Effector memory CD4-positive, alpha-beta T cell (primary cell): Measurements from ENCODE around the gene UQCRHL.
"Not testable (repeated sequence)": the region's sequence is repeated elsewhere in the genome, so short reads cannot be mapped to it uniquely, and the experiment has no call there.

Source experiments
- DNase-seq, 3 donors: peaks; one replicate each; pipeline ENCODE4 v3.0.0-alpha.2; 2020
- H3K27ac ChIP-seq: 2 replicates; pipeline ENCODE4 v1.7.0; 2013; ENCODE audit warnings: mild to moderate bottlenecking, low read length, moderate library complexity; ENCODE audit not compliant: insufficient read depth, poor library complexity, severe bottlenecking
- H3K27me3 ChIP-seq: replicated peaks from 2 replicates; pipeline ENCODE4 v1.7.0; 2013; ENCODE audit warnings: mild to moderate bottlenecking, low read length; ENCODE audit not compliant: insufficient read depth, control insufficient read depth, poor library complexity, severe bottlenecking
- H3K36me3 ChIP-seq: 2 replicates; pipeline ENCODE4 v1.7.0; 2013; ENCODE audit warnings: mild to moderate bottlenecking, low read length, moderate library complexity; ENCODE audit not compliant: control insufficient read depth, insufficient read depth
- H3K4me1 ChIP-seq: 2 replicates; pipeline ENCODE4 v1.7.0; 2013; ENCODE audit warnings: low read length, mild to moderate bottlenecking; ENCODE audit not compliant: control insufficient read depth, insufficient read depth, poor library complexity, severe bottlenecking
- H3K4me3 ChIP-seq: 2 replicates; pipeline ENCODE4 v1.7.0; 2013; ENCODE audit warnings: low read length, low read depth, mild to moderate bottlenecking; ENCODE audit not compliant: insufficient read depth, poor library complexity, severe bottlenecking
- H3K9me3 ChIP-seq: 2 replicates; pipeline ENCODE4 v1.7.0; 2013; ENCODE audit warnings: mild to moderate bottlenecking, low read length, moderate library complexity; ENCODE audit not compliant: control insufficient read depth

Gene UQCRHL

GRCh38 chr1:15835741-15836510, 28.5 kb upstream of the UQCRHL start:
- no peaks in the 10 kb centered on the region for H3K27me3 ChIP-seq
- H3K4me1 ChIP-seq = peaks cover 3% of the 10 kb centered on the region
- H3K27ac ChIP-seq = peak overlapping the region; percentile 99
- no peaks in the 10 kb centered on the region for H3K9me3 ChIP-seq
- H3K4me3 ChIP-seq = peak overlapping the region; percentile 92
- H3K36me3 ChIP-seq = no peaks in the 10 kb centered on the region
- peak; percentile 98 to 99 (median 98) for DNase-seq

GRCh38 chr1:15835205-15835740, 27.8 kb upstream of the UQCRHL start:
- H3K27me3 ChIP-seq = no peaks in the 10 kb centered on the region
- H3K4me3 ChIP-seq = peak overlapping the region; percentile 92
- DNase-seq = no peak
- H3K27ac ChIP-seq = peak overlapping the region; percentile 99
- no peaks in the 10 kb centered on the region for H3K9me3 ChIP-seq
- no peaks in the 10 kb centered on the region for H3K36me3 ChIP-seq
- H3K4me1 ChIP-seq = peaks cover 3% of the 10 kb centered on the region

- peak overlapping the region; percentile 99 for H3K27ac ChIP-seq
- H3K36me3 ChIP-seq = no peaks in the 10 kb centered on the region
- peak overlapping the region; percentile 92 for H3K4me3 ChIP-seq
- H3K27me3 ChIP-seq = no peaks in the 10 kb centered on the region
- H3K4me1 ChIP-seq = peaks cover 3% of the 10 kb centered on the region
- peak; percentile 81 to 86 (median 81) for DNase-seq
- no peaks in the 10 kb centered on the region for H3K9me3 ChIP-seq
These were observed 27.2 kb upstream of the UQCRHL start for GRCh38 chr1:15834406-15835204.

GRCh38 chr1:15833842-15834405, 26.5 kb upstream of the UQCRHL start:
- H3K4me1 ChIP-seq = peaks cover 3% of the 10 kb centered on the region
- H3K4me3 ChIP-seq = peak overlapping the region; percentile 92
- DNase-seq = no peak
- H3K36me3 ChIP-seq = no peaks in the 10 kb centered on the region
- no peaks in the 10 kb centered on the region for H3K27me3 ChIP-seq
- H3K27ac ChIP-seq = peak overlapping the region; percentile 99
- no peaks in the 10 kb centered on the region for H3K9me3 ChIP-seq

GRCh38 chr1:15833069-15833679, 25.7 kb upstream of the UQCRHL start:
- H3K9me3 ChIP-seq = no peaks in the 10 kb centered on the region
- peak; percentile 39 to 57 (median 46) for DNase-seq
- H3K27me3 ChIP-seq = no peaks in the 10 kb centered on the region
- no peaks in the 10 kb centered on the region for H3K36me3 ChIP-seq
- peak overlapping the region; percentile 92 for H3K4me3 ChIP-seq
- peak overlapping the region; percentile 99 for H3K27ac ChIP-seq
- peaks cover 3% of the 10 kb centered on the region for H3K4me1 ChIP-seq

GRCh38 chr1:15830258-15830657, 22.8 kb upstream of the UQCRHL start:
- Histone ChIP-seq H3K27me3 (no peaks in the 10 kb centered on the region), H3K4me3 (no peak overlapping the region), H3K36me3 (no peaks in the 10 kb centered on the region), H3K9me3 (no peaks in the 10 kb centered on the region), H3K27ac (no peak overlapping the region), H3K4me1 (no peaks in the 10 kb centered on the region)
- DNase-seq = no peak

- not testable (repeated sequence) for H3K36me3 ChIP-seq, H3K27me3 ChIP-seq, H3K4me3 ChIP-seq, H3K27ac ChIP-seq, H3K4me1 ChIP-seq, DNase-seq, H3K9me3 ChIP-seq
These were observed 21.5 kb upstream of the UQCRHL start for GRCh38 chr1:15828931-15829330.

- H3K4me1 ChIP-seq, DNase-seq, H3K9me3 ChIP-seq, H3K27me3 ChIP-seq, H3K27ac ChIP-seq, H3K36me3 ChIP-seq, H3K4me3 ChIP-seq: not testable (repeated sequence)
These were observed 20.1 kb upstream of the UQCRHL start for GRCh38 chr1:15827567-15827966.

- Histone ChIP-seq H3K27ac (no peak overlapping the region), H3K27me3 (no peaks in the 10 kb centered on the region), H3K4me3 (no peak overlapping the region), H3K9me3 (no peaks in the 10 kb centered on the region), H3K4me1 (no peaks in the 10 kb centered on the region), H3K36me3 (no peaks in the 10 kb centered on the region)
- no peak for DNase-seq
These were observed 19.5 kb upstream of the UQCRHL start for GRCh38 chr1:15826810-15827507.
